ENCODE results near the gene SYTL2. TPM values are rescaled to one million over a fixed set of nuclear protein-coding genes. Genes with fewer than 3 reads are reported as not detected.

Gene SYTL2
- polyA plus RNA-seq, 1 donor from 2014 or later: 2.3 TPM

GRCh38 chr11:85725510-85726258 lies 85.3 kb downstream of the SYTL2 start:
- no peaks in the 10 kb centered on the region for H3K36me3 ChIP-seq (ENCODE audit: insufficient read depth, low read length)
- H3K9me3 ChIP-seq (ENCODE audit: low read length): no peaks in the 10 kb centered on the region
- TF ChIP-seq CTCF (IDR thresholded peaks at IDR 0.05; ENCODE audit: poor library complexity, severe bottlenecking): no peak
- TF ChIP-seq SMC3 (conservative IDR thresholded peaks at IDR 0.05; ENCODE audit: poor library complexity): no peak
- no peak for TF ChIP-seq POLR2AphosphoS5 (IDR thresholded peaks at IDR 0.05)
- H3F3A ChIP-seq (ENCODE audit: insufficient read depth, low read length, poor library complexity, severe bottlenecking): no peaks in the 10 kb centered on the region
- no peak overlapping the region for H3K4me3 ChIP-seq (ENCODE audit: low read length)
- H2AFZ ChIP-seq (ENCODE audit: low read depth, low read length): no peak overlapping the region
- no peaks in the 10 kb centered on the region for H4K20me1 ChIP-seq (ENCODE audit: insufficient read depth)
- H3K9ac ChIP-seq (ENCODE audit: low read length): no peak overlapping the region
- no peak overlapping the region for H3K4me2 ChIP-seq (ENCODE audit: low read length)
- H3K79me2 ChIP-seq (replicated peaks; ENCODE audit: insufficient read depth, low read length): no peaks in the 10 kb centered on the region
- no peaks in the 10 kb centered on the region for H3K9me2 ChIP-seq (ENCODE audit: insufficient read depth, low read length)
- H3K27ac ChIP-seq (ENCODE audit: low read length): no peak overlapping the region
- no peaks in the 10 kb centered on the region for H3K27me3 ChIP-seq (ENCODE audit: insufficient read depth, low read depth, low read length)

GRCh38 chr11:85724748-85725465 lies 86.0 kb downstream of the SYTL2 start:
- no peaks in the 10 kb centered on the region for H3F3A ChIP-seq (ENCODE audit: insufficient read depth, low read length, poor library complexity, severe bottlenecking)
- no peak overlapping the region for H3K4me2 ChIP-seq (ENCODE audit: low read length)
- no peak overlapping the region for H3K9ac ChIP-seq (ENCODE audit: low read length)
- no peak overlapping the region for H2AFZ ChIP-seq (ENCODE audit: low read depth, low read length)
- H3K9me3 ChIP-seq (ENCODE audit: low read length): no peaks in the 10 kb centered on the region
- H3K9me2 ChIP-seq (ENCODE audit: insufficient read depth, low read length): no peaks in the 10 kb centered on the region
- H3K27ac ChIP-seq (ENCODE audit: low read length): no peak overlapping the region
- H3K4me3 ChIP-seq (ENCODE audit: low read length): no peak overlapping the region
- H4K20me1 ChIP-seq (ENCODE audit: insufficient read depth): no peaks in the 10 kb centered on the region
- no peaks in the 10 kb centered on the region for H3K27me3 ChIP-seq (ENCODE audit: insufficient read depth, low read depth, low read length)
- no peaks in the 10 kb centered on the region for H3K79me2 ChIP-seq (replicated peaks; ENCODE audit: insufficient read depth, low read length)
- TF ChIP-seq CTCF (IDR thresholded peaks at IDR 0.05; ENCODE audit: poor library complexity, severe bottlenecking): no peak
- TF ChIP-seq SMC3 (conservative IDR thresholded peaks at IDR 0.05; ENCODE audit: poor library complexity): no peak
- no peak for TF ChIP-seq POLR2AphosphoS5 (IDR thresholded peaks at IDR 0.05)
- no peak for TF ChIP-seq TAF1 (IDR thresholded peaks at IDR 0.05; ENCODE audit: low read depth)
- TF ChIP-seq RAD21 (conservative IDR thresholded peaks at IDR 0.05): no peak
- no peak for TF ChIP-seq REST (IDR thresholded peaks at IDR 0.05; ENCODE audit: borderline replicate concordance)
- TF ChIP-seq EP300 (conservative IDR thresholded peaks at IDR 0.05; ENCODE audit: poor library complexity, severe bottlenecking): no peak
- no peak for TF ChIP-seq MXI1 (conservative IDR thresholded peaks at IDR 0.05; ENCODE audit: poor library complexity, severe bottlenecking)
- no peak for TF ChIP-seq EZH2 (IDR thresholded peaks at IDR 0.05; ENCODE audit: borderline replicate concordance, insufficient read depth, low read length, poor library complexity, severe bottlenecking)
- no peaks in the 10 kb centered on the region for H3K36me3 ChIP-seq (ENCODE audit: insufficient read depth, low read length)

Data from neural cell (in vitro differentiated cells).